Upper lobe of right lung (tissue), 1 donor: ENCODE data around the gene DDAH1. TPM values are rescaled to one million over a fixed set of nuclear protein-coding genes. Genes with fewer than 3 reads are reported as not detected.

ENCODE experiments used
- ATAC-seq: fragments of 200-7000 bp; cut with Tn5 transposase; one replicate; pipeline ENCODE4 v1.9.1; 2020; ENCODE audit warnings: mild to moderate bottlenecking, moderate library complexity
- DNase-seq: peaks from one replicate; pipeline ENCODE4 v3.0.0-alpha.2; 2020
- H3K27ac ChIP-seq: fragments of 200-600 bp; one replicate; pipeline ENCODE4 v1.8.0; 2022
- H3K27me3 ChIP-seq: fragments of 200-600 bp; one replicate; pipeline ENCODE4 v1.8.0; 2022; ENCODE audit warnings: mild to moderate bottlenecking
- H3K36me3 ChIP-seq: fragments of 200-600 bp; one replicate; pipeline ENCODE4 v1.8.0; 2022
- H3K4me1 ChIP-seq: fragments of 200-600 bp; one replicate; pipeline ENCODE4 v1.8.0; 2022
- H3K4me3 ChIP-seq: fragments of 200-600 bp; one replicate; pipeline ENCODE4 v1.8.0; 2022; ENCODE audit warnings: mild to moderate bottlenecking
- H3K9me3 ChIP-seq: fragments of 200-600 bp; one replicate; pipeline ENCODE4 v1.8.0; 2022
- CTCF ChIP-seq: fragments of 200-600 bp; IDR thresholded peaks from one replicate; pipeline ENCODE4 v1.8.0; 2022; ENCODE audit warnings: antibody characterized with exemption
- intact Hi-C: fragments of 100-400 bp; cut with DNase I; formaldehyde crosslinking; loops from one replicate; pipeline ENCODE4 v1.11.0; 2022
- total RNA-seq: library from RNA; stranded (reverse); fragmentation: NEBNext Ultra II Directional; extraction: Animal tissue kit (Norgen Biotek cat#: 25700); gene quantifications from one replicate; pipeline ENCODE4 v1.2.1, GENCODE V29; 2021
- donor health status: DM: no; HTN: yes; CAD: no; lungs with severe emphysema.

DDAH1 gene
- total RNA-seq, 1 donor from 2014 or later = 51.3 TPM

- no peak overlapping the region for H3K27ac ChIP-seq
- H3K27me3 ChIP-seq = no peaks in the 10 kb centered on the region
- no peak overlapping the region for H3K4me3 ChIP-seq
- ATAC-seq (no peak), DNase-seq (no peak)
- intact Hi-C loops = no loop called here
- no peaks in the 10 kb centered on the region for H3K9me3 ChIP-seq
- H3K36me3 ChIP-seq = no peaks in the 10 kb centered on the region
- peaks cover 6% of the 10 kb centered on the region for H3K4me1 ChIP-seq
- TF ChIP-seq CTCF = no peak
Observed at GRCh38 chr1:85320371-85321131, 144.4 kb downstream of the DDAH1 start.

GRCh38 chr1:85319931-85320330, 145.0 kb downstream of the DDAH1 start:
- H3K4me3 ChIP-seq = no peak overlapping the region
- TF ChIP-seq CTCF = no peak
- no peaks in the 10 kb centered on the region for H3K9me3 ChIP-seq
- peaks cover 8% of the 10 kb centered on the region for H3K4me1 ChIP-seq
- H3K36me3 ChIP-seq = no peaks in the 10 kb centered on the region
- ATAC-seq (no peak), DNase-seq (no peak)
- H3K27me3 ChIP-seq = no peaks in the 10 kb centered on the region
- no peak overlapping the region for H3K27ac ChIP-seq
- intact Hi-C loops = no loop called here

GRCh38 chr1:85319491-85319890, 145.5 kb downstream of the DDAH1 start:
- ATAC-seq = no peak

GRCh38 chr1:85318217-85318616, 146.7 kb downstream of the DDAH1 start:
- DNase-seq (no peak), ATAC-seq (no peak)
- H3K4me1 ChIP-seq = peaks cover 22% of the 10 kb centered on the region
- H3K4me3 ChIP-seq = no peak overlapping the region
- H3K9me3 ChIP-seq = no peaks in the 10 kb centered on the region
- intact Hi-C loops = no loop called here
- no peak overlapping the region for H3K27ac ChIP-seq
- H3K36me3 ChIP-seq = no peaks in the 10 kb centered on the region
- TF ChIP-seq CTCF = no peak
- H3K27me3 ChIP-seq = no peaks in the 10 kb centered on the region

More at GRCh38 chr1:85319491-85319890, 145.5 kb downstream of the DDAH1 start:
- TF ChIP-seq CTCF = no peak
- Histone ChIP-seq H3K36me3 (no peaks in the 10 kb centered on the region), H3K4me1 (peaks cover 13% of the 10 kb centered on the region), H3K27ac (no peak overlapping the region), H3K9me3 (no peaks in the 10 kb centered on the region), H3K4me3 (no peak overlapping the region), H3K27me3 (no peaks in the 10 kb centered on the region)
- DNase-seq = no peak
- intact Hi-C loops = no loop called here

GRCh38 chr1:85317560-85317959, 147.4 kb downstream of the DDAH1 start:
- intact Hi-C loops = no loop called here
- Histone ChIP-seq H3K9me3 (no peaks in the 10 kb centered on the region), H3K27ac (no peak overlapping the region), H3K27me3 (no peaks in the 10 kb centered on the region), H3K36me3 (no peaks in the 10 kb centered on the region), H3K4me3 (no peak overlapping the region), H3K4me1 (peaks cover 22% of the 10 kb centered on the region)
- TF ChIP-seq CTCF = no peak
- DNase-seq = no peak
- no peak for ATAC-seq
